ENCODE data around the gene GPX6.
"Not testable (repeated sequence)": the region's sequence is repeated elsewhere in the genome, so short reads cannot be mapped to it uniquely, and the experiment has no call there.

GRCh38 chr6:28512387-28512786 is 3.2 kb downstream of the GPX6 start:
- not testable (repeated sequence) for TF ChIP-seq CTCF (IDR thresholded peaks at IDR 0.05; ENCODE audit: insufficient read depth, low read length, poor library complexity, severe bottlenecking); EZH2phosphoT487 (conservative IDR thresholded peaks at IDR 0.05; ENCODE audit: low read length)
